SU-DHL-6 (cell line): ENCODE data around the gene POU2AF3.

Source experiments
- CTCF ChIP-seq: fragments of 200-600 bp; sonication (generic); IDR thresholded peaks from one replicate; pipeline ENCODE4 v1.5.1; 2017; ENCODE audit warnings: antibody characterized with exemption, mild to moderate bottlenecking, low read length, moderate library complexity; ENCODE audit not compliant: insufficient read depth, poor library complexity, severe bottlenecking
- EZH2phosphoT487 ChIP-seq: fragments of 200-600 bp; sonication (generic), shearing (Covaris generic); conservative IDR thresholded peaks from 2 replicates; pipeline ENCODE4 v1.6.1; 2018; ENCODE audit warnings: mild to moderate bottlenecking, antibody characterized with exemption, low read length, moderate library complexity, mixed read lengths

GRCh38 chr11:111285189-111286091 is 12.9 kb upstream of the POU2AF3 start:
- TF ChIP-seq EZH2phosphoT487 (no peak), CTCF (no peak)
